ENCODE results near the gene ARHGAP27.

ARHGAP27 gene

DNA sequence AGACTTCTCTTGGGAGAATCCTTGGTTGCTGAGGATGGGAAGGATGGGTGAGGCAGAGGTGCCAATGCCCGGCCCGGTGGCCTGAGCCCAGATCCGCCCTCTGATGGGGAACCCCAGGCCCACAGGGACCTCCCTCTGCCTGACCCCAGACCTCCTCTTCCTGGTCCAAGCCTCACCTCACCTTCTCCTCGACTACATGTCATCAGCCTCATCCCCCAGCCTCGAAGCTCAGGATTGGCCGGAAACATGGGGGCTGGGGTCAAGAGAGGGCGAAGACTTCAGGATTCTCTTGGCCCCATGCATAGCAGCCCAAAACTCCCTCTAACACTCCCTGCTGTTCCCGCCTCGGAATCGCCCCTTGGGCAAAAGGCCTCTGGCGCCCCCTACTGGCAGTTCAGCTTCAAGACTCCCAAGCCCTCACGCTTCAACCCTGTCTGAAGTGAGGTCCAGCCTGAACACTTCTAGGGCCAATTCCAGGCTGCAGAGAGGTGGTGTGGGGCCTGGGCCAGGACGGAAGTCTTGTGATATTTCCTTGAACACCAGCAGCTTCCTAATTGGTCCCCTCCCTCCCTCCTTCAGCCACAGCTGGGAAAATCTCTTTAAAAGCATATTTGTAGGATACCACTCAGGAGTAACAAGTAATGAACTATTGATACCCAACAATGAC is 47.2 kb downstream of the ARHGAP27 start:
- DNase-seq (ENCODE audit: low read depth in 2 of 2) = peak in 1 of 2 experiments; percentile 60

DNA sequence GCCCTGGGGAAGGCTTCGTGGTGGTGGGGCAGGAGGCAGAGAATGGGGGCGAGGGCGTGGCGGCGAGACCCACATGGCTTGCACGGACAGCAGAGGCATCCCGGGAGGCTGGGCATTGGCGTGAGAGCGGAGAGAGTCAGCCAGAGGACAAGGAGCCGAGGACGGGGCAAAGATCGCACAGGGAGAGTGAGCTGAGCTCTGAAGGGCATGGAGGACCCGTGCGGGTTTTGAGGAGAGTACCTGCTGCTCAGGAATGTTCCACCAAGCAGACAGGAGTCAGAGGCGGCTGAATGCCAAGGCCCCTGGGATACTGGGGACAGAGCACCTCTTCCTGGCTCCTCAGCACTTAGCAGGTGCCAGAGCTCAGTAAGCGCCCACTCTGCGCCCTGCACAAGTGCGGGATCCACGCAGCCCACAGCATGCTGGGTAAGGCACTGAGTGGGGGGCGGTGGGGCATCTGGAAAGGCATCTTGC is 47.8 kb downstream of the ARHGAP27 start:
- DNase-seq (ENCODE audit: low read depth in 2 of 2) = no peak

DNA sequence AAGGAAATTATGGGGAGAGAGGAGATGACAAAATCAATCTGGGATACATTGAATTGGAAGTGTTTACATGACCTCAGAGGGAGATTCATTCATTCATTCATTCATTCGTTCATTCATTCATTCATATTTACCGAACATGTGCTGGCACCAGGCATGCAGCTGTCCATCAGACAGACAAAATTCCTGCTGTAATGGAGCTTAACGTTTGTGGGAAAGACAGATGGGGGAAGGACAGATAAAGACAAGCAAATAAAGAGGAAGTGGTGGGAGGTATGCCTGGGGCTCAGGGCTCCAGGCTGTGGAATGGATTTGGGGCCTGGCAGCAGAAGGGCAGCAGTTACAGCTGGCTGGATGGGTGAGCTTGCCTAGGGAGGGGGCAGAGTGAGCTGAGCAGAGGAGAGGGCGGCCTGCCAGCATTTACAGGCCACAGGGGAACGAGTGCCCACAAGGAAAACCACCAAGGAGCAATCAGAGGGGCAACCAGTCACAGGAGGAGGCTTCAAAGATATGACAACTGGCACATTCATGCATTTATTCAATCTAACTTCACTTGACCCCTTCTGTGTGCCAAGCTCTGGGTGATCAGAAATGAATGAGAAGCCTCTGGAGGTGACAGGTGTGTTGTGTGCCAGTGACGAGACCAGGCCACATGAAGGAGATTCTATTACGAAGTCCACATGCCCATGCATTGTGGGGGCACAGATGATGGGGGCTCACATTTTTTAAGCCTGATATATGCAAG is 48.5 kb downstream of the ARHGAP27 start:
- DNase-seq (ENCODE audit: low read depth in 2 of 2) = no peak

DNA sequence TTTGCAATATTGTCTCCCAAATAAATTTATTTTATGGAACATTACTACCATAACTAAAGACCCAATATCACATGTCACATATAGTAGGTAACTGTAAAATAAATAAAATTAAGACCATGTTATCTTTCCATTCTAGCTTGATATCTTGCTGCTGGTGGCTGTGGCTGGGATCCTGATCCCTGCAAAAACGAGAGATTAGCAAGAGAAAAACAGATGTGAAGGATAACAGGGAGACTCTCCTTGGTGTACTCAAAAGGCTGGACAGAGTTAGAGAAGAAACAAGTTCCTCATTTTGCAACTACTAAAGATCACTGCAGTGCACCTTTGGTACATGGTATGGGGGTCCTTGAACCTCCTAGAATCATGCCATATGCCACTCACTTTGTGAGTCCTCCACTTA is 49.7 kb downstream of the ARHGAP27 start:
- DNase-seq (ENCODE audit: low read depth in 2 of 2) = no peak

DNA sequence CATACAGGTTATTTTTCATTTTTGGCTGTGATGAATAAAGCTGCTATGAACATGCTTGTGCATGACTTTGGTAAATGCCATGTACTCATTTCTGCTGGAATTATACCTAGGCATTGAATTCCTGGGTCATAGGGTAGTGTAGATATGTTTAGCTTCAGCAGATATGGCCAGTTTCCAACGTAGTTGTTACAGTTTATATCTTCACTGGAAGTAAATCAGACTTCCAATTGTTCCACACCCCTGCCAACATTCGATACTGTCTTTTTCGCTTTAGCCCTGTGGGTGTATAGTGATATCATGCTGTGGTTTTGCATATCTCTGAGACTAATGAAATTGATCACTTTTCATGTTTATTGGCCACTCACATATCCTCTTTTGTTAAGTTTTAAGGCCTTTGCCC is 50.4 kb downstream of the ARHGAP27 start:
- no peak for DNase-seq (ENCODE audit: low read depth in 2 of 2)

DNA sequence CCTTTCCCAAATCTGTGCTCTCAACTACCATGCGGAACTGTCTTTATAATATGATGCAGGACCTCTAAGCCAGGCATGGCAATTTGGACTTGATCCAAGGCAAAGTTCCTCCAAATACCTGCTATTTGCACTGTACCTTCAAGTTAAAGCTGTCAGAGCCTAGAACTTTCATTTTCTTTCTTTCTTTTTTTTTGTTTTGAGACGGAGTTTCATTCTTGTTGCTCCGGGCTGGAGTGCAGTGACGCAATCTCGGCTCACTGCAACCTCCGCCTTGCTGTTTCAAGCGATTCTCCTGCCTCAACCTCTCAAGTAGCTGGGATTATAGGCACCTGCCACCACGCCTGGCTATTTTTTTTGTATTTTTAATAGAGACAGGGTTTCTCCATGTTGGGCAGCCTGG is 51.7 kb downstream of the ARHGAP27 start:
- no peak for DNase-seq (ENCODE audit: low read depth in 2 of 2)

DNA sequence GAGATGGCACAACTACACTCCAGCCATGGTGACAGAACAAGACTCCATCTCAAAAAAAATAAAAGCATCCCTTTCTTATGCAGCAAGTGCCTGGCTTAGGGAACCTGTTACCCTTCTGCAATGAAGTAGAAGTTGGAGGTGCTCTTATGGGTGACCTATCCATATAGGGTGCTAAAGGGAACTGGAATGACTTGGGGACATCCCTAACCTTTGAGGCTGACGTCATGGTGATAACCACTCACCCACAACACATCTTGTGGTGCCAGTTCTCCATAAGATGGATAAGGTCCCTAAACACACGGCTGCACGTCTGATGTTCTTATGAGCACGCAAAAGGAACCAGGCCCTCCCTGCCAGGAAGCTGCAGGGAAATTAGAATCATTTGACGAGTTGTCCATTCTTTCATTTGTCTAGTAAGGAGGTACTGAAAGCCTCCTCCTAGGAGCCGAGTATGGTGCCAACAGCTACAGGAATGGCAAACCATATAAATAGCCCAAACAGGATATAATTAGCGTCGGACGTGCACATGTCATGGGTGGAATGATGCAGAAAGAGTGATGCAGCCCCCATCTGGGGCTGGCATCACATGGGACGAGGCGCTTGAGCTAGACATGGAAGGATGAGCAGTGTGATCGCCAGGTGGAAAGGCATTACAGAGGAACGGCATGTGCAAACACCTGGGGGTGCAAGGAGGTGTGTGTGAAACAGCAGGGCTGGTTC is 52.5 kb downstream of the ARHGAP27 start:
- DNase-seq (ENCODE audit: low read depth in 2 of 2) = no peak

DNA sequence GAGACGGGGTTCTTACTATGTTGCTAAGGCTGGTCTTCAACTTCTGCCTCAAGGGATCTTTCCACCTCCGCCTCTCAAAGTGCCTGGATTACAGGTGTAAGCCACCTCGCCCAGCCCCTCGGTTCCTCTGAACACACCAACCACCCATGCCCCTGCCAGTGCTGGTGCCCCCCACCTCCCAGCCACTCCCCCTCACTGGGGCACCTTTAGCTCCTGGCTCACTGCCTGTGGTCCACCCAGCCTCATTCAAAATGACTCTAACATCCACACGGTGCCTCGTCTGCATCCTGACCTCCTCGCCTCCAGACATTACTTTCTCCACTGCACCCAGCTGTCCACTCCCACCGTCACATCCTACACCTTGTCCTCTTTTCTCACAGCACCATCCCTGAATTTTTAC is 55.3 kb downstream of the ARHGAP27 start:
- DNase-seq (ENCODE audit: low read depth in 2 of 2) = no peak

DNA sequence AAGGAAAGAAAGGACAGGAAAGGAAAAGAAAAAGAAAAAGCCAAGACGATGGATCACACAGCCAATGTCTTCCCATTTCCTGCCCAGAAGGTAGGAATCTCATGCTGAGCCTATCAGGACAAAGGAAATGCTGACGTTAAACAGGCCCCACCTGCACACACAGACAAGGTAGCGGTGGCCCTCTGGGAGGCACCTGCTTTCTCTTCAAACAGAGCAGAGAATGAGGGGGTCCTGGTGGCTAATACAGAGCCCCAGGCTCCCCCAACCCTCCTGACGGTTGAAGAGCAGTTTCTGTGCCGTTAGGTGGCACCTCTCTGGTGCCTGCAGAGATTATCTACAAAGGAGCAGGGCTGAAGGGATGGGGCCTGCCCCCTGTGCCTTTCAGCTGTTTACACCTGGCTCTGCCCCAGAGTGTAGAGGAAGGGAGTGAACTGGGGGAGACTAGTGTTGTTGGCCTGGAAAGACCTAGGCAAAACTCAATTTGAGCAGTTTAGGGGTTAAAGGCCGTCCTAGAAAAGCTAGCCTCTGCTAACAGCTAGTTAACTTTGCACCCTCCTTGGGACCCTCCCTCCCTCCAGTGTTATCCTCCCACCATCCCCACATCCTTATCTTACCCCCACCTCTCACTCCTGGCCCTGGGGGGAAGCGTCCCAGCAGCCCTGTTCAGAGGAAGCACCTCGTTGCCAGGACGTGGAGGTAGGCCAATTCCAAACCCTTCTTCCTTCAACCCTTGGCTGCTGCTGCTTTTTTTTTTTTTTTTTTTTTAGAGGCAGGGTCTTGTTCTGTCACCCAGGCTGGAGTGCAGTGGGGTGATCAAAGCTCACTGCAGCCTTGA is 56.3 kb downstream of the ARHGAP27 start:
- no peak for DNase-seq (ENCODE audit: low read depth in 2 of 2)

DNA sequence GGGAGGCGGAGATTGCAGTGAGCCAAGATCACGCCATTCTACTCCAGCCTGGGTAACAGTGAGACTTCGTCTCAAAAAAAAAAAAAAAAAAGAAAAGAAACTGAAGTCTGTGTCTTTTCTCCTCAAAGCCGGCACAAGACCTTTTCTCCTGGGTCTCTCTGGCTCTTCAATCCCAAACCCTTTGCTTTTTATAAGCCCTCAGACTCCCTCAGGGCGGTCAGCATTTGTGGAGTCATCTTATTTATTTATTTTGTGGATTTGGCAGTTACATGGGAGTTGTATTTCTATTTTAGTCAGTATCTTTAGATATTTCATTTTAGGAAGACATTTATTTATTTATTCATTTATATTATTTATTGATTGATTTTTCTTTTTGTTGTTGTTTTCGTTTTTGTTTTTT is 58.2 kb downstream of the ARHGAP27 start:
- DNase-seq (ENCODE audit: low read depth in 2 of 2) = no peak

DNA sequence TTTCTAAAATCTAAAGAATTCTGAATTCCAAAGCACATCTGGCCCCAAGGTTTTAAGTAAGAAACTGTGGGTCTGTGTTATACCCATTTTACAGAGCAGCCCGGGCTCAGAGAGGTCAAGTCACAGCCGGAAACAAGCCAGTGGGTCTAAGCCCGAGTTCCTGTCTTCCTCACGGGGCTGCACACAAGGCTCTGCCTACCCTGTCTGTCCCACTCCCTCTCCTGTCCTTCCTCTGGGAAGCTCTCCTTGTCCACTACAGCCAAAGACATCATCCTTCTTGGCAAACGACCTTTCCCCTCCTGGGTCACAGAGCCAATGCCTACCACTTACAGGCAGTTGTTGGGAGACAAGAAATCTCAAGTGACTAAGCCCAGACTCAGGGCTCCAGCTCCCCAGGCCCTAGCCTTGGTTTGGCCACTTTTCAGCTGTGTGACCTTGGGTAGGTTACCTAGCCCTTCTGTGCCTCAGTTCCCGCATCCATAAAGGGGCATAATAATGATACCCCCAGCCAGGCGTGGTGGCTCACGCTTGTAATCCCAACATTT is 60.3 kb downstream of the ARHGAP27 start:
- DNase-seq (ENCODE audit: low read depth in 2 of 2) = no peak

DNA sequence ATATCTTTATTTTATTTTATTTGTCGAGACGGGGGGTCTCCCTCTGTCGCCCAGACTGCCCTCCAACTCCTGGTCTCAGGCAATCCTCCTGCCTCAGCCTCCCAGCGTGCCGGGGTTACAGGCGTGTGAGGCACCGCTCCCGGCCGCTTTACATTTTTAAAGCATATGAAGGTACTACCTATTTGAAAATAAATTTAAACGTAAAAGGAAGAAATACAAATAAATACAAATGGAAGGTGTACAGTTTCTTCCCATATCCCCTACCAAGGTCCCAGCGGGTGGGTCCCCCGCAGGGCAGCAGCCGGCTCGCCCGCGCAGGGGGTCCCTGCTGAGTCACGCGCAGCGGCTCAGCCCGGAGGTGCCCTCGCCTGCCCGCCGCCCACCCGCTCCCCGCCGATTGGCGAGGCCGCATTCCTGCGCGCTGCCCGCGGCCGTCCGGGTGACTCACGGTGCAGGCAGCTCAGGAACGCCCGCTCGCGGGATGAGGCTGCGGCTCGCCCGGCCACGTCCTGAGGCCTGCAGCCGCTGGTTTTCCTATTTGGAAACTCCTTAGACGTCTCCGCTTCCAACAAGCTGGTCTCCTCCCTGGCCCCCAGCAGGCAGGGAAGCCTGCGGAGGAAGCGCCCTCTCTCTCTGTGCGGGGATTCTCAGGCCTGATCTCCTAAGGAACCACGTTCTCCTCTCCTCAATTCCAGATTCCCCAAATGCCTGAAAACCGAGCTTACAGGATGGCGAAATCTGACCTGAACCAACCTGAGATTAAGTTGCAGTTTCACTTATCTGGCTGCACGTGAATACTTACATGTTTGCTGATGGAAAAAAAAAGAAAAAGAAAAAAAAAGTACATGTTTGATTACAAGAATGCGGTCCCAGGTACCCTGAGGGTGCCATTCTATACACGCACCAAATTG is 61.0 kb downstream of the ARHGAP27 start:
- DNase-seq (ENCODE audit: low read depth in 2 of 2) = peak; percentile 94

DNA sequence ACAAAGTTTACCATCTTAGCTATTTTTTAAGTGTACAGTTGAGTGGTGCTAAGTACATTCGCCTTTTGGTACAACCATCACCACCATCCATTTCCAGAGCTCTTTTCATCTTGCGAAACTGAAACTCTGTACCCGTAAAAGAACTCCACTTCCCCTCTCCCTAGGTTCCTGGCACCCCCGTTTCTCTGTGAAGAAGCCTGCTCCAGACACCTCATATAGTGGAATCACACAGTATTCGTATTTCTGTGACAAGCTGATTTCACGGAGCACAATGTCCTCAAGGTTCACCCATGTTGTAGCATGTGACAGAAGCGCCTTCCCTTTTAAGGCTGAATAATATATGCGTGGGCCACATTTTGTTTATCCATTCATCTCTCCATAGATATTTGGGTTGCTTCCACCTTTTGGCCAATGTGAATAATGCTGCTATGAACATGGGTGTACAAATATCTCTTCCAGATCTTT is 61.7 kb downstream of the ARHGAP27 start:
- DNase-seq (ENCODE audit: low read depth in 2 of 2) = no peak

DNA sequence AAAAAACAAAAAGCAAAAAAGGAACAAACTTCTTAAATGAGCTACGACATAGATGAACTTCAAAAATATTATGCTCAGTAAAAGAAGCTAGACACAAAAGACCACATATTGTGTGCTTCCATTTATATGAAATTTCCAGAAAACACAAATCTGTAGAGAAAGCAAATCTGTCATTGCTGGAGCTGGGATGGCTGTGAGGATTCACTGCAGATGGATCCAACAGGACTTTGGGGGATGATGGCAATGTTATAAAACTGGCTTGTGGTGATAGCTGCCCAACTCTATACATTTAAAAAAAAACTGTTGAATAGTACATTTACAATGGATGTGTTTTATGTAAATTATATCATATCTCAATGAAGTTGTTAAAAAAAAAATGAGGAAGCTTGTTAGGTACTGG is 63.2 kb downstream of the ARHGAP27 start:
- DNase-seq (ENCODE audit: low read depth in 2 of 2) = no peak

DNA sequence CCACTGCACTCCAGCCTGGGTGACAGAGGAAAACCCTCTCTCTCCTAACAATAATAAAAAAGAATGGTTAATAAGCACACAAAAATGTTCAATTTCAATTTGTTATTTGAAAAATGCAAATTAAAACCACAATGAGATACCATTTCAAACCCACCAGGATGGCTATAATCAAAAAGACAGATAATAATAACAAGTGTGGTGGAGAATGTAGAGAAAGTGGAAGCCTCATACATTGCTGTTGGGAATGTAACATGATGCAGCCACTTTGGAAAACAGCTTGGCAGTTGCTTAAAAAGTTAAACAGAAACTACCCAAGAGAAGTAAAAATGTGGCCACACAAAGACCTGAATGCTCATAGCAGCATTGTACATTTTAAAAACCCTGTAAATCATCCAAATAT is 64.0 kb downstream of the ARHGAP27 start:
- DNase-seq (ENCODE audit: low read depth in 2 of 2) = peak; percentile 85 to 87

DNA sequence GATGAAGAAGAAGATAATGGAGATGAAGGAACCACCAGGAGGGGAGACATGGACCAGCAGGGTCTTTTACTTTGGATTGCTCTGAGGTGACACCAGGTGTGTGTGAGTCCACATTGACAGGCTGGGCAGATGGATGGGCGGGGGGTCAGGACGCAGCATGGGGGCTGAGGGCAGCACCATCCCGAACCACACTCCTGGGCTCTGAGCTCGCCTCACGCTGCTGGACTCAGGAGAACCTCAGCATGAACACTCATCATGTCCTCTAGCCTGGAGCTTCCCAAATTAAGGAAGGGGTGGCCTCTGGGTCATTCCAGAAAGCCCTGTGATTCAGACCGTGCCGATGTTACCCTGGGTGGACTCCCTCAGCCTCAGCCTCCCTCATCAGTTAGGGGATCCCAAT is 65.5 kb downstream of the ARHGAP27 start:
- DNase-seq (ENCODE audit: low read depth in 2 of 2) = no peak

DNA sequence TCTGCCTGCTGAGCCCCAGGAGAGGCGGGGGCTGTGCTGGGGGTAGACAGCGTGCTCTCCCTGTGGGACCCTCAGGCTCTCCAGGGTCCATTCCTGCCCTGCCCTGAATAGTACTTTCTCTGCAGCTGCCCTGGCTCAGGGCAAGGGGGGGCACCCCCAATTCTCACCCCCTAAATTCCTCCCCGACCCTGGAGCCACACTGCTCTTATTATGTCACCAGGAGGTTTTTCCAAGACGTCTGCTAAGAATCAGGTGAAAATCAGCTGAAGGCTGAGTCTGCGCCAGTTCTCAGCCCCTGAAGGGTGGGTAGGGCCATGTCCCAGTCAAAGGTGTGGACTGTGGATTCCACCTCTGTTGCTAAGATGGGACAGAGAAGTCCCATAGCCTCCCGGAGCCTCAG is 66.0 kb downstream of the ARHGAP27 start:
- no peak for DNase-seq (ENCODE audit: low read depth in 2 of 2)

DNA sequence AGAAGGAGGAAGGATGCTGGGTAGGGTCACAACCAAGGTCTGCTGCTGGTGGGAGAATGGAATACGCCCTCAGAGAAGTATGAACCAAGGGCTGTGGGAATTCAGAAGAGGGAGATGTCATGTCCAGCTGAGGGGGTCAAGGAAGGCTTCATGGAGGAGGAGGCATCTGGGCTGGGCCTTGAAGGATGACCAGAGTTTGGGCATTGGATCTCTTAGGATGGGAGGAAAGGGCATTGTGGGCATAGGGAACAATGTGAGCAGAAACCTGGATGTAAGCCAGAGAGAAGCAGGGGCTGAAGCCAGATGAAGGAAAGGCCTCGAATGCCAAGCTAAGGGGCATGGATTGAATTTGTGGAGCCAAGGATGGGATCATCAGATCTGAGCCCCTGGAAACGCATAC is 66.6 kb downstream of the ARHGAP27 start:
- DNase-seq (ENCODE audit: low read depth in 2 of 2) = no peak

DNA sequence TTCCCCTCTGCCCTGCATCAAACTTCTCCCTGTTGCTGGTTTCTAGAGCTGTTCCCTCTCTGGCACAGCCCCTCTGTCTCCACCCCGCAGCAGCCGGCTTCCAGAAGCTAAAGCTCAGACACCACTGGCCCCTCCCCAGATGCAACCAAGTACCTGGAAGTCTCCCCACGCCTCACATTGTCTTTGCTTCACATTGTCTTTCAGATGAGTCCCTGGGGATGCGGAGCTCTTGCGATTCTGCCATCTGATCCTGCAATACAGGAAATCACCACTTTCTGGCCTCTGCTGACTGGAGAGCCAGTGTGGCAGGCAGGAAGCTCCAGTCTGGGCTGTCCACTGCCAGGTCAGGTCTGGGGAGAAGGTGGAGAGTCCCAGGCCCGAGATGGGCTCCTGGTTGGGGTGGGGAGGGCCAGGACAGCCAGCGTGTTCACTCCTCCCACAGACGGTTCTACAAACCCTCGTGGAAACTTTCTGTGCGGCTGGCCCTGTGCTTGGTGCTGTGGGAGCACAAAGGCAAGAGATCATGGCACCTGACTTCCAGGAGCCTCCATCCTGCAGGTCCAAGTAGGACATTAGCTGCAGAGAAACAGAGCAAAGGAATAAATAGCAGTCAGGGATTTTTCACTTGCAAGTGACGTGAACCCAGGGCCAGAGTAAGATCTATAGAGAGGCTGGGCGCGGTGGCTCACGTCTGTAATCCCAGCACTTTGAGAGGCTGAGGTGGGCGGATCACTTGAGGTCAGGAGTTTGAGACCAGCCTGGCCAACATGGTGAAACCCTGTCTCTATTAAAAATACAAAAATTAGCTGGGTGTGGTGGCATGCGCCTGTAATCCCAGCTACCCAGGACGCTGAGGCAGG is 67.9 kb downstream of the ARHGAP27 start:
- no peak for DNase-seq (ENCODE audit: low read depth in 2 of 2)
